ENCODE data around the gene AGR3. TPM values are rescaled to one million over a fixed set of nuclear protein-coding genes. Genes with fewer than 3 reads are reported as not detected.

AGR3 gene
- total and polyA plus RNA-seq, 2 experiments from 2014 or later, result not detected

DNA sequence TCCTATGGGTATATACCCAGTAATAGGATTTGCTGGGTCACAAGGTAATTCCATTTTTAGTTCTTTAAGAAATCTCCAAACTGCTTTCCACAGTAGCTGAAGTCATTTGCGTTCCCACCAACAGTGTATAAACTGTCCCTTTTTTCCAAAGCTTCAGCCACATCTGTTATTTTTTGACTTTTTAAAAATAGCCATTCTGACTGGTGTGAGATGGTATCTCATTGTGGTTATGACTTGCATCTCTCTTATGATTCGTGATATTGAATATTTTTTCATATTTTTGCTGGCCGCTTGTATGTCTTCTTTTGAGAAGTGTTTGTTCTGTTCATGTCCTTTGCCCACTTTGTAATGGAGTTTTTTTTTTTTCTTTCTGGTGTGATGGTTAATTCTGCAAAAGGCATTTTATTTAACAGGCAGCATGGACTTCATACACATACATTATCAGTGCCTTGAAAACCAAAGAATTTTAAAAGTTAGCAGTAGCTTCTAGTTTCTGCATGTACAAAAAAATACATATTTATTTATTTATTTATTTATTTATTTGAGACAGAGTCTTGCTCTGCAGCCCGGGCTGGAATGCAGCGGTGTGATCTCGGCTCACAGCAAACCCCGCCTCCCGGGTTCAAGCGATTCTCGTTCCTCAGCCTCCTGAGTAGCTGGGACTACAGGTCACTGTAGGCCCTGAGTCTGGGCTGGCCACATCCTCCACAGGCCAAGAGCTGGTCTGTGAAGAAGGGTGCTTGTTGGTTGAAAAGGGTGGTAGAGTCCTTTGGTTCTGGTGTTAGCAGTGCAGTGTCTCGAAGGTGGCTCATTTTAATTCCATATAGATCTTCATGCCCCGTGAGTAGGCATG lies 32.3 kb downstream of the AGR3 start:
- Histone ChIP-seq H3K27me3 (replicated peaks; ENCODE audit: insufficient read depth) (no peaks in the 10 kb centered on the region), H3K9me3 (ENCODE audit: low read depth) (no peaks in the 10 kb centered on the region), H3K4me3 (no peak overlapping the region), H3K9me2 (ENCODE audit: insufficient read depth) (no peaks in the 10 kb centered on the region), H3K4me2 (ENCODE audit: unreplicated experiment) (no peak overlapping the region), H2AFZ (no peak overlapping the region), H3F3A (ENCODE audit: insufficient read depth) (no peaks in the 10 kb centered on the region), H3K4me1 (ENCODE audit: insufficient read depth) (no peaks in the 10 kb centered on the region), H3K79me2 (ENCODE audit: insufficient read depth) (no peaks in the 10 kb centered on the region), H4K20me1 (ENCODE audit: insufficient read depth) (no peaks in the 10 kb centered on the region), H3K27ac (no peak overlapping the region), H3K36me3 (ENCODE audit: low read depth) (no peaks in the 10 kb centered on the region), H3K9ac (no peak overlapping the region)
- DNase-seq, result no peak
- 71 to 73% methylated on average over 12 of the region's 12 CpGs for WGBS, 2 experiments (ENCODE audit: low coverage in 1 of 2, low lambda C conversion rate in 2 of 2, missing lambda C conversion rate in 2 of 2)
- in situ Hi-C loops (cut with MboI), result no loop called here
- TF ChIP-seq EZH2phosphoT487 (IDR thresholded peaks at IDR 0.05; ENCODE audit: insufficient read depth, low read depth) (no peak), EZH2 (IDR thresholded peaks at IDR 0.05; ENCODE audit: insufficient read depth, poor library complexity, severe bottlenecking) (no peak)

DNA sequence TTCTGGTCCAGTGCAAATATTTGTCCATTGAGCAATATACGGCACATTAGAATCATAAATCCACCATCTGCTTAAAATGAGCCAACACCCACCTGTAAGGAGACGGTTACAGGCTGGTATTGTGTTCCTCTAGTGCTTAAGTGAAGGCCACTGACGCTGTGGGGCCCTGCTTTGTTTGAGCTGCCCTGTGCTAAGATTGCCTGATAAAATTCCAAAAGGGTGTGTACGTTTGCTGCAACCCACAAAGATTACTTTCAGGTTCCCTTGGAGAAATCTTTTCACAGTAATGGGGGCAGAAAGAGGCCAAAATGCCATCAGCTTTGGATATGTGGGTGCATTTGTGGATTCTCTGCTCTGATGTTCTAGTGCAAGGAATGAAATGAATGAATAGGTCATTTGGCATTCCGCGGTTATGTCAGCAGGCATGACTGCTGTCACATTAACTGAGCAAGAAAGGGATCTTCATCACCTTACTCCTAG lies 34.4 kb downstream of the AGR3 start:
- no peaks in the 10 kb centered on the region for H3K27me3 ChIP-seq (replicated peaks; ENCODE audit: insufficient read depth)
- no peaks in the 10 kb centered on the region for H3K9me3 ChIP-seq (ENCODE audit: low read depth)
- in situ Hi-C loops (cut with MboI), result no loop called here
- TF ChIP-seq EZH2phosphoT487 (IDR thresholded peaks at IDR 0.05; ENCODE audit: insufficient read depth, low read depth), result no peak
- no peak for TF ChIP-seq EZH2 (IDR thresholded peaks at IDR 0.05; ENCODE audit: insufficient read depth, poor library complexity, severe bottlenecking)
- H2AFZ ChIP-seq, result no peak overlapping the region
- no peaks in the 10 kb centered on the region for H3K36me3 ChIP-seq (ENCODE audit: low read depth)
- H3K79me2 ChIP-seq (ENCODE audit: insufficient read depth), result no peaks in the 10 kb centered on the region
- no peak overlapping the region for H3K9ac ChIP-seq
- H4K20me1 ChIP-seq (ENCODE audit: insufficient read depth), result no peaks in the 10 kb centered on the region
- H3K9me2 ChIP-seq (ENCODE audit: insufficient read depth), result no peaks in the 10 kb centered on the region
- no peak for DNase-seq
- H3K4me2 ChIP-seq (ENCODE audit: unreplicated experiment), result no peak overlapping the region
- H3F3A ChIP-seq (ENCODE audit: insufficient read depth), result no peaks in the 10 kb centered on the region
- H3K4me1 ChIP-seq (ENCODE audit: insufficient read depth), result no peaks in the 10 kb centered on the region
- no peak overlapping the region for H3K27ac ChIP-seq
- H3K4me3 ChIP-seq, result no peak overlapping the region
- 70 to 75% methylated on average over 6 of the region's 6 CpGs for WGBS, 2 experiments (ENCODE audit: low coverage in 1 of 2, low lambda C conversion rate in 2 of 2, missing lambda C conversion rate in 2 of 2)

- Histone ChIP-seq H3K79me2 (ENCODE audit: insufficient read depth) (no peaks in the 10 kb centered on the region), H3K36me3 (ENCODE audit: low read depth) (no peaks in the 10 kb centered on the region), H3K4me3 (no peak overlapping the region), H3K9me3 (ENCODE audit: low read depth) (no peaks in the 10 kb centered on the region), H3K9ac (no peak overlapping the region), H3K4me1 (ENCODE audit: insufficient read depth) (peaks cover 3% of the 10 kb centered on the region; the same call in 1 of the 2 replicates), H3F3A (ENCODE audit: insufficient read depth) (no peaks in the 10 kb centered on the region), H3K4me2 (ENCODE audit: unreplicated experiment) (no peak overlapping the region), H3K27ac (no peak overlapping the region), H2AFZ (no peak overlapping the region), H3K9me2 (ENCODE audit: insufficient read depth) (no peaks in the 10 kb centered on the region), H4K20me1 (ENCODE audit: insufficient read depth) (no peaks in the 10 kb centered on the region), H3K27me3 (replicated peaks; ENCODE audit: insufficient read depth) (no peaks in the 10 kb centered on the region)
- TF ChIP-seq EZH2 (IDR thresholded peaks at IDR 0.05; ENCODE audit: insufficient read depth, poor library complexity, severe bottlenecking) (no peak), EZH2phosphoT487 (IDR thresholded peaks at IDR 0.05; ENCODE audit: insufficient read depth, low read depth) (no peak)
- DNase-seq, result no peak
- in situ Hi-C loops (cut with MboI), result no loop called here
- WGBS, 2 experiments (ENCODE audit: low coverage in 1 of 2, low lambda C conversion rate in 2 of 2, missing lambda C conversion rate in 2 of 2), result 15 to 26% methylated on average over 2 of the region's 2 CpGs
Observed at GRCh38 chr7:16846601-16847165, 35.1 kb downstream of the AGR3 start.

- Histone ChIP-seq H3K79me2 (ENCODE audit: insufficient read depth) (no peaks in the 10 kb centered on the region), H3K27me3 (replicated peaks; ENCODE audit: insufficient read depth) (no peaks in the 10 kb centered on the region)
- no peak for TF ChIP-seq EZH2phosphoT487 (IDR thresholded peaks at IDR 0.05; ENCODE audit: insufficient read depth, low read depth)
Observed at GRCh38 chr7:16845746-16846145, 36.0 kb downstream of the AGR3 start.

More at GRCh38 chr7:16845746-16846145, 36.0 kb downstream of the AGR3 start:
- Histone ChIP-seq H3K9me2 (ENCODE audit: insufficient read depth) (no peaks in the 10 kb centered on the region), H4K20me1 (ENCODE audit: insufficient read depth) (no peaks in the 10 kb centered on the region), H3F3A (ENCODE audit: insufficient read depth) (peaks cover under 1% of the 10 kb centered on the region; the same call in 1 of the 2 replicates), H3K9me3 (ENCODE audit: low read depth) (no peaks in the 10 kb centered on the region), H3K36me3 (ENCODE audit: low read depth) (no peaks in the 10 kb centered on the region), H2AFZ (no peak overlapping the region), H3K4me3 (no peak overlapping the region), H3K4me2 (ENCODE audit: unreplicated experiment) (no peak overlapping the region), H3K9ac (no peak overlapping the region), H3K4me1 (ENCODE audit: insufficient read depth) (peaks cover 3% of the 10 kb centered on the region), H3K27ac (no peak overlapping the region)
- no peak for DNase-seq
- in situ Hi-C loops (cut with MboI), result no loop called here
